ENCODE data around the gene RAPGEFL1. TPM values are rescaled to one million over a fixed set of nuclear protein-coding genes. Genes with fewer than 3 reads are reported as not detected.
"Not testable (repeated sequence)": the region's sequence is repeated elsewhere in the genome, so short reads cannot be mapped to it uniquely, and the experiment has no call there.

The RAPGEFL1 gene, protein sequence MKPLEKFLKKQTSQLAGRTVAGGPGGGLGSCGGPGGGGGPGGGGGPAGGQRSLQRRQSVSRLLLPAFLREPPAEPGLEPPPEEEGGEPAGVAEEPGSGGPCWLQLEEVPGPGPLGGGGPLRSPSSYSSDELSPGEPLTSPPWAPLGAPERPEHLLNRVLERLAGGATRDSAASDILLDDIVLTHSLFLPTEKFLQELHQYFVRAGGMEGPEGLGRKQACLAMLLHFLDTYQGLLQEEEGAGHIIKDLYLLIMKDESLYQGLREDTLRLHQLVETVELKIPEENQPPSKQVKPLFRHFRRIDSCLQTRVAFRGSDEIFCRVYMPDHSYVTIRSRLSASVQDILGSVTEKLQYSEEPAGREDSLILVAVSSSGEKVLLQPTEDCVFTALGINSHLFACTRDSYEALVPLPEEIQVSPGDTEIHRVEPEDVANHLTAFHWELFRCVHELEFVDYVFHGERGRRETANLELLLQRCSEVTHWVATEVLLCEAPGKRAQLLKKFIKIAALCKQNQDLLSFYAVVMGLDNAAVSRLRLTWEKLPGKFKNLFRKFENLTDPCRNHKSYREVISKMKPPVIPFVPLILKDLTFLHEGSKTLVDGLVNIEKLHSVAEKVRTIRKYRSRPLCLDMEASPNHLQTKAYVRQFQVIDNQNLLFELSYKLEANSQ
- 11.8 and 13.0 TPM in 2 replicates for total RNA-seq

DNA sequence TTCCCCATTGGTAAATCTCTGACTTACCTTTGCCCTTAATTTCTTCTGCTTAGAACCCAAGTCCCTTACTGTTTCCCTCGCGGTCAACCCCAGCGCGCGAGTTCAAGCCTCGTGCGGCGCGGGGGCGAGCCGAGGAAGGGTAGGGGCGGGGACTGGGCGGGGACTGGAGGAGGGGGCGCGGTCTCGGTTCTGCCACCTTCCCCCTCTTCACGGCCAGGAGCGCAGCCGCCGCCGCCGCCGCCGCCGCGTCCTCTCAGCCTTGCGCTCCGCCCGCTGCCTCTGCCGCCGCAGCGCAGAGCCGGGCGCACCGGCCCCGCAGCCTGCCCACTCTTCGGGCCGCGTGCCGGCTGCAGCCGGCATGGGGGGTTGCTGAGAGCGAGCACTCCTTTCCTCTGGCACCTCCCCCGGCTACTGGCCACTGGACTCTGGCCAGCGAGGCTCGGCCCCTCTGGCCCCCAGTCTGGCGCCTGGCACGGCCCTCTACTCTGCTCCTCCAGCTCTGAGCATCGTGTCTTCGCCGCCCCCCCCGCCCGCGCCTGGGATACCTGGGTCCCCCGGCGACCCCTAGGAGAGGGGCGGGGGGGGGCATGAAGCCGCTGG, at the start of gene RAPGEFL1:
TSS of gene RAPGEFL1 (plus strand) at position 196 of the 600 bp plus-strand sequence. CDS start at position 588, 392 bp downstream.
- intact Hi-C loops (cut with micrococcal nuclease) = loop anchor here (1.0 to 2.0 kb wide), 4 partner anchors 9 to 65 kb away; partner anchors contain the start of gene WIPF2
- Mint-ChIP-seq H3K27me3 (ENCODE audit: insufficient read depth) (no peaks in the 10 kb centered on the region), H3K27ac (peak within 1 kb of the TSS; percentile 70)

DNA sequence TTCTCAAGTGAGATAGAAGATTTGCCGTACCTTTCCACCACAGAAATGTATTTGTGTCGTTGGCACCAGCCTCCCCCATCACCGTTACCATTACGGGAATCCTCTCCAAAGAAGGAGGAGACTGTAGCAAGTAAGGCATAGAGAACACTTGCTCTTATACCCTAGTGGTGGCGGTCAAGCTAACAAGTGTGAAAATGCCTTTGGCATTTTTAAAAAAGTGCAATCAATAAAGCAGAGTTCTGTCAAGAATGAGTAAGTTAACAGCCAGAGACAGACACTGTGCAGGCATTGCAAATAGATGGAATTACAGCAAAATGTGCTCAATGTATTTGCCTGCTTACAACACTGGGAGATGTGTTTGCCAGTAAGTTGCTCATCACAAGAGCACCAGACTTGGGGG, 47.8 kb upstream of the RAPGEFL1 start:
- DNase-seq (ENCODE audit: low spot score) = no peak
- H3K27ac Mint-ChIP-seq = no peak overlapping the region
- H3K4me3 Mint-ChIP-seq = no peak overlapping the region
- intact Hi-C loops (cut with micrococcal nuclease) = no loop called here
- H3K4me1 Mint-ChIP-seq (ENCODE audit: low read depth) = peaks cover 33% of the 10 kb centered on the region
- peaks cover 68% of the 10 kb centered on the region for H3K36me3 Mint-ChIP-seq (ENCODE audit: low read depth)
- no peaks in the 10 kb centered on the region for H3K27me3 Mint-ChIP-seq (ENCODE audit: insufficient read depth)
- no peaks in the 10 kb centered on the region for H3K9me3 Mint-ChIP-seq

More for the DNA sequence above, at the start of gene RAPGEFL1:
- peak; percentile 69 for DNase-seq (ENCODE audit: low spot score)
- Mint-ChIP-seq H3K9me3 (no peaks in the 10 kb centered on the region), H3K4me1 (ENCODE audit: low read depth) (peaks cover 8% of the 10 kb centered on the region), H3K36me3 (ENCODE audit: low read depth) (peaks cover 27% of the 10 kb centered on the region), H3K4me3 (peak within 1 kb of the TSS; percentile 51)

DNA sequence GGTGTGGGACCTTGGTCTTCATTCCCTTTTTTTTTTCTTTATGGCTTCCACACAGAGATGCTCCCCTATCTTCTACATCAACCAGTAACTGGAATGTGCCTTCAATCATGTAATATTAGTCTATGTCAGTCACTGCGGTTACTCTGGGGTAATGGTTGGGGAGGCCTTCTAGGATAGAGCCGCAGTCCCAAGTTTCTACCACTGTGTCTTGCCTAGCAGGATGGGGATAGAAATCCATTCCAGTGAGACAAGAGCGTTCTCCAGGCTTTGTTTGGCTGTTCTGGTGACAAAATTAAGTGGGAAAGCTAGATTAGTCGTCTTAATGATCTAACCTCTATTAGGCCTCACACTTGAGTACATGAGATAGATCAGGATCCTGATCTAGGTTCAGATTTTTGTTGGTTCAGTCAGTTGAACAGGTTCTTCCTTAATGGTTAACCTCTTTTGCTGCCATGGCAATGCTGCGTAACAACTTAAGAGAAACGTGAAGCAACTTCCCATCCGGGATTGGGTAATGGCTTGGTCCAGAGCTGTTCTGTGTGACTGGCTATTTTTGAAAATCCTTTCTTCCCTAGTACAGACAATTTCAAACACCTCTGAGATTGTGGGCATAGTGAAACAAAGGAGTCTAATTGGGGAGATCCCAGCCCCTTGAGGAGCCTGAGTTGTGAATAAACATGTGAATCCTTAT, 46.8 kb upstream of the RAPGEFL1 start:
- Mint-ChIP-seq H3K27ac (no peak overlapping the region), H3K4me3 (no peak overlapping the region)

DNA sequence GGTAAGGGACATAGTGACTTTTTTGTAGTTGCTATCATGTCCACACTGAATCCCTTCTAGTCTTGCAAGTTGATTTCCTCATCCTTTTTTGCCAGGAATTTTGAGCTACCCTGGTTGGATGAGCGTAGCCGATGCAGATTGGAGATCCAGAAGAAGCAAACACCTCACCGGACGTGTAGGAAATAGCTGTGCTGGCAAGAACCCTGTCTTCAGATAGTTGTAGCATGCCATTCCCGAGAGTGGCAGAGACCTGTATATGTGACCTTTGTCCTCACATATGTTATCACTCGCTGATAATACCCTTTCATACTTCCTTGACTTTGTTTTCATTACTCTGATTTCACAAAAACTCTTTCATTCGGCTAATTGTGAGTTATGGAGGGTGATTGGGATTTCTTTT, 43.1 kb upstream of the RAPGEFL1 start:
- DNase-seq (ENCODE audit: low spot score) = no peak
- Mint-ChIP-seq H3K27ac (no peak overlapping the region), H3K36me3 (ENCODE audit: low read depth) (peaks cover 67% of the 10 kb centered on the region), H3K9me3 (no peaks in the 10 kb centered on the region), H3K27me3 (ENCODE audit: insufficient read depth) (no peaks in the 10 kb centered on the region), H3K4me3 (no peak overlapping the region), H3K4me1 (ENCODE audit: low read depth) (peaks cover 29% of the 10 kb centered on the region)
- intact Hi-C loops (cut with micrococcal nuclease) = no loop called here

More for the DNA sequence above, 46.8 kb upstream of the RAPGEFL1 start:
- DNase-seq (ENCODE audit: low spot score) = no peak
- H3K4me1 Mint-ChIP-seq (ENCODE audit: low read depth) = peaks cover 27% of the 10 kb centered on the region
- no peaks in the 10 kb centered on the region for H3K27me3 Mint-ChIP-seq (ENCODE audit: insufficient read depth)
- no peaks in the 10 kb centered on the region for H3K9me3 Mint-ChIP-seq
- H3K36me3 Mint-ChIP-seq (ENCODE audit: low read depth) = peaks cover 74% of the 10 kb centered on the region
- intact Hi-C loops (cut with micrococcal nuclease) = no loop called here

DNA sequence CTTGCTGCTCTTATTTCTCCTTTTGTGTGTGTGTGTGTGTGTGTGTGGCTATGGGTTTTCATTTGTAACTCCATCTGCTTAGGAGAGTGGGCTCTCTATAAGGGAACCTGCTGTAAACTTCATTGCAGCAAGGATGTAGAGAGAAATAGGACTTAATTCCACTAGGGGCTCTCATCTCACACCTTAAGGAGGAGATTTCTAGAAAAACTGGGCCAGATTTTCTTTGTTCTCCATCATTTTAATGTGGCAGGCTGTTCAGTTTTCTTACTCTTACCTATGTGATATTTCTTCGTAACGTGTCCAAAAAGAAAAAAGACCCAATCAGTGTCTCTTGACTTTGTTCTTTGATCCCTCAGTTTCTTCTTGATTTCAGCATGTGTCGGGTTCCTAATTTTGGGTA, 41.5 kb upstream of the RAPGEFL1 start:
- peaks cover 53% of the 10 kb centered on the region for H3K36me3 Mint-ChIP-seq (ENCODE audit: low read depth)
- no peak for DNase-seq (ENCODE audit: low spot score)
- no peaks in the 10 kb centered on the region for H3K9me3 Mint-ChIP-seq
- intact Hi-C loops (cut with micrococcal nuclease) = no loop called here
- H3K27me3 Mint-ChIP-seq (ENCODE audit: insufficient read depth) = peaks cover 2% of the 10 kb centered on the region
- H3K4me1 Mint-ChIP-seq (ENCODE audit: low read depth) = peaks cover 29% of the 10 kb centered on the region
- no peak overlapping the region for H3K4me3 Mint-ChIP-seq
- peak overlapping the region; percentile 40 for H3K27ac Mint-ChIP-seq

DNA sequence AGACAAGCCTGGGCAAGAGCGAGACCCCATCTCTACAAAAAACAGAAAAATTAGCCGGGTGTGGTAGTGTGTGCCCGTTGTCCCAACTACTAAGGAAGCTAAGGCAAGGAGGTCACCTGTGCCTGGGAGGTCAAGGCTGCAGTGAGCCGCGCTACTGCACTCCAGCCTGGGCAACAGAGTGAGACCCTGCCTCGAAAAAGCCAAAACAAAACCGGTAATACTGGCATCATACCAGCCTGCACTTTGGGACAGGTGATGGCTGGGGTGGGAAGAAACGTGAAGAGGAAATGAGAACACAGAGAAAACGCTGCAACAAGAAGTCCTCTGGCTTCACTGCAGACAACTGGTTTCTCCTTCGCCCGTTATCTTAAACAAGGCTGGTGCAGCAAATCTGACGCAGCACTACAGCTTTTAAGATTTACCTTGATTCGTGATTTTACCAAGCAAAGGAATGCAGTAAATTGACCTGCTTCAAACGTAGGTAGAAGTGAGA, 37.7 kb upstream of the RAPGEFL1 start:
- Mint-ChIP-seq H3K4me3 (peak overlapping the region; percentile 98), H3K4me1 (ENCODE audit: low read depth) (peaks cover 34% of the 10 kb centered on the region), H3K27me3 (ENCODE audit: insufficient read depth) (peaks cover 2% of the 10 kb centered on the region), H3K36me3 (ENCODE audit: low read depth) (peaks cover 30% of the 10 kb centered on the region), H3K27ac (peak overlapping the region; percentile 98), H3K9me3 (no peaks in the 10 kb centered on the region)
- intact Hi-C loops (cut with micrococcal nuclease) = loop anchor here (1.0 to 2.0 kb wide), 6 partner anchors 14 to 213 kb away; partner anchors contain the start of genes LRRC3C, ORMDL3 and WIPF2
- no peak for DNase-seq (ENCODE audit: low spot score)

DNA sequence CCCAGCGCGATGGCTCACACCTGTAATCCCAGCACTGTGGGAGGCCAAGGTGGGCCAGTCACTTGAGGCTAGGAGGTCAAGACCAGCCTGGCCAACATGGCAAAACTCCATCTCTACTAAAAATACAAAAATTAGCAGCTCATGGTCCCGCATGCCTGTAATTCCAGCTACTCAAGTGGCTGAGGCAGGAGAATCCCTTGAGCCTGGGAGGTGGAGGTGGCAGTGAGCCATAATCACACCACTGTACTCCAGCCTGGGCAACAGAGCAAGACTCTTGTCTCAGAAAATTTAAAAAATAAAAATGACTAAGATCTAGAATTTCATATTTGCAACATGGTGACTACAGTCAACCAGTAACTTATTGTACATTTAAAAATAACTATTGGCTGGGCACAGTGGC, 34.1 kb upstream of the RAPGEFL1 start:
- H3K4me1 Mint-ChIP-seq (ENCODE audit: low read depth) = peaks cover 38% of the 10 kb centered on the region
- not testable (repeated sequence) for H3K4me3 Mint-ChIP-seq

DNA sequence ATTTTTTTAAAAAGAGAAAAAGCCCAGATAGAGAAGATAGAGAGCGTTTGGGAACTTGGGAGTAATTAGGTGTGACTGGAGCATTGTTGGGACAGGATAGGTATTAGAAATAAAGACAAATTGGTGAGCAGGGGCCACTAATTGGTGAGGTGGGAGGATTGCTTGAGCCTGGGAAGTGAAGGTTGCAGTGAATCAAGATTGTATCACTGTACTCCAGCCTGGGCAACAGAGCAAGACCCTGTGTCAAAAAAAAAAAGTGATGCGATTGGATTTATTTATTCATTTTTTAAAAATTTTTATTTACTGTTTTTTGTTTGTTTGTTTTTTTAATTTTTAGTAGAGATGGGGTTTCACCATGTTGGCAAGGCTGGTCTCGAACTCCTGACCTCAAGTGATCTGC, 31.8 kb upstream of the RAPGEFL1 start:
- Mint-ChIP-seq H3K36me3 (ENCODE audit: low read depth) (peaks cover 42% of the 10 kb centered on the region), H3K4me3 (no peak overlapping the region), H3K4me1 (ENCODE audit: low read depth) (peaks cover 43% of the 10 kb centered on the region), H3K9me3 (no peaks in the 10 kb centered on the region), H3K27ac (no peak overlapping the region), H3K27me3 (ENCODE audit: insufficient read depth) (peaks cover 2% of the 10 kb centered on the region)
- no peak for DNase-seq (ENCODE audit: low spot score)
- intact Hi-C loops (cut with micrococcal nuclease) = no loop called here

More for the DNA sequence above, 34.1 kb upstream of the RAPGEFL1 start:
- DNase-seq (ENCODE audit: low spot score); H3K27me3 Mint-ChIP-seq (ENCODE audit: insufficient read depth); H3K27ac Mint-ChIP-seq; intact Hi-C loops (cut with micrococcal nuclease); H3K9me3 Mint-ChIP-seq: not testable (repeated sequence)
- H3K36me3 Mint-ChIP-seq (ENCODE audit: low read depth) = peaks cover 27% of the 10 kb centered on the region

DNA sequence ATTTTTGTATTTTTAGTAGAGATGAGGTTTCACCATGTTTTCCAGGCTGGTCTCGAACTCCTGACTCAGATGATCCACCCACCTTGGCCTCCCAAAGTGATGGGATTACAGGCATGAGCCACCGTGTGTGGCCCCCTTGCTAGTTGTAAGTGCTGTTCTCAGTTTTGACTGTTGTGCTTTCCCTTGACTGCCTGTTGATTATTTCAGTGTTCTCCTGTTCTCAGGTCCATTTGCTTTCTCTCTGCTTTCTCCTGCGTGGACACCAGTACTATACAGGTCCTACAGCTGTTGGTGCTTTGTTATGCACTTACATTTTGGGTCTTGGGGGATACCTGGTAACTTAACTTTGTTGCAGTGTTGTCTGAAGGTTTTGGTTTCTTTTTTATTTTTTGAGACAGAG, 28.7 kb upstream of the RAPGEFL1 start:
- Mint-ChIP-seq H3K4me1 (ENCODE audit: low read depth) (peaks cover 39% of the 10 kb centered on the region), H3K9me3 (peaks cover 3% of the 10 kb centered on the region), H3K36me3 (ENCODE audit: low read depth) (peaks cover 42% of the 10 kb centered on the region), H3K27ac (peak overlapping the region; percentile 76), H3K27me3 (ENCODE audit: insufficient read depth) (no peaks in the 10 kb centered on the region), H3K4me3 (no peak overlapping the region)
- intact Hi-C loops (cut with micrococcal nuclease) = no loop called here
- no peak for DNase-seq (ENCODE audit: low spot score)

DNA sequence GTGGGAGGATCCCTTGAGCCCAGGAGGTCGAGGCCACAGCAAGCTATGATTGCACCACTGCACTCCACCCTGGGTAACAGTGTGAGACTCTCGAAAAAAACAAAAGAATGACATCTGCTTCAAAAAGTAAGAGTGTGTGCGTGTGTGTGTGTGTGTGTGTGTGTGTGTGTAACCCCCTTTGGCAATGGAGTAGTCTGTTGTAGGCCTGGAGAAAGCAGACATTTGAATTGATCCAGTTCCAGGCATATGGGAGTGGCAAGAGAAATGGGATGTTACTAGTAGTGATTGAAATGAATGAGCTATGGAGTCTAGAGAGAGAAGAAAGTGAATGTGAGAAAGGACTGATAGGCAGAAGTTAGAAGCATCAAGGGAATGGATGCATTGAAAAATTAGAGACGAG, 27.0 kb upstream of the RAPGEFL1 start:
- peak overlapping the region; percentile 45 for H3K27ac Mint-ChIP-seq
- intact Hi-C loops (cut with micrococcal nuclease) = no loop called here
- no peak for DNase-seq (ENCODE audit: low spot score)
- H3K9me3 Mint-ChIP-seq = peaks cover 3% of the 10 kb centered on the region
- H3K27me3 Mint-ChIP-seq (ENCODE audit: insufficient read depth) = no peaks in the 10 kb centered on the region
- H3K36me3 Mint-ChIP-seq (ENCODE audit: low read depth) = peaks cover 48% of the 10 kb centered on the region
- H3K4me1 Mint-ChIP-seq (ENCODE audit: low read depth) = peaks cover 52% of the 10 kb centered on the region
- H3K4me3 Mint-ChIP-seq = no peak overlapping the region

DNA sequence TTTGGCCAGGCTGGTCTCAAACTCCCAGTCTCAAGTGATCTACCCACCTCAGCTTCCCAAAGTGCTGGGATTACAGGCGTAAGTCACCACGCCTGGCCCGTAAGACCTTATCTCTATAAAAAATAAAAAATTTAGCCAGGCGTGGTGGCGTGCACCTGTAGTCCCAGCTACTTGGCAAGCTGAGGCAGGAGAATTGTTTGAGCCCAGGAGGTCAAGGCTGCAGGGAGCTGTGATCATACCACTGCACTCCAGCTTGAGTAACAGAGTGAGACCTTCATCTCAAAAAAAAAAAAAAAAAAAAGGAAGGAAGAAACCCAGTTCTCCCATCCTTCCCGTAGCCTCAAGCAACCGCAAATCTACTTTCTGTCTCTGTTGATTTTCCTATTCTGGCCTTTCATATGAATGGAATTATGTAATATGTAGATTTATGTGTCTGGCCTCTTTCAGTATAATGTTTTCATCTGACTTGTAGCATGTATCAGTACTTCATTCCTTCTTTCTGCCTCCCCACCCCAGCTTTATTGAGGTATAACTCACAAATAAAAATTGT, 25.8 kb upstream of the RAPGEFL1 start:
- DNase-seq (ENCODE audit: low spot score) = no peak
- H3K4me3 Mint-ChIP-seq = no peak overlapping the region
- H3K4me1 Mint-ChIP-seq (ENCODE audit: low read depth) = peaks cover 54% of the 10 kb centered on the region
- H3K27ac Mint-ChIP-seq = peak overlapping the region; percentile 78
- intact Hi-C loops (cut with micrococcal nuclease) = no loop called here
- peaks cover 3% of the 10 kb centered on the region for H3K9me3 Mint-ChIP-seq
- no peaks in the 10 kb centered on the region for H3K27me3 Mint-ChIP-seq (ENCODE audit: insufficient read depth)
- peaks cover 48% of the 10 kb centered on the region for H3K36me3 Mint-ChIP-seq (ENCODE audit: low read depth)

DNA sequence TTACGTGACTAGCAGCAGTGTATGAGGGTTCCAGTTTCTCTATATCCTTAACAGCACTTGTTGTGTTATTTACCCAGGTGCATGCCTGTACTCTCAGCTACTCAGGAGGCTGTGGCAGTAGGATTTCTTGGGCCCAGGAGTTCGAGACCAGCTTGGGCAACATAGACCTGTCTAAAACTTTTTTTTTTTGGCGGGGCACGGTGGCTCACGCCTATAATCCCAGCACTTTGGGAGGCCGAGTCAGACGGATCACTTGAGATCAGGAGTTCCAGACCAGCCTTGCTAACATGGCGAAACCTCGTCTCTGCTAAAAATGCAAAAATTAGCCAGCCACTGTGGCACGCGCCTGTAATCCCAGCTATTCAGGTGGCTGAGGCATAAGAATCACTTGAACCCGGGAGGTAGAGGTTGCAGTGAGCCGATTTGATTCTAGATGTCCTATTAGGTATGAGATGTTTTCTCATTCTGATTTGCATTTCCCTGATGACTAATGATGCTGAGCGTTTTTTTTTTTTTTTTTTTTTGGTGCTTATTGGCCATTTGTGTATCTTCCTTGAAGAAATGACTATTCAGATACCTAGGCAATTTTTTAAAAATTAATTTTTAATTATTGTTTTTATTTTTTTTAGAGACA, 23.6 kb upstream of the RAPGEFL1 start:
- H3K27ac Mint-ChIP-seq = peak overlapping the region; percentile 98
- no peaks in the 10 kb centered on the region for H3K27me3 Mint-ChIP-seq (ENCODE audit: insufficient read depth)
- H3K36me3 Mint-ChIP-seq (ENCODE audit: low read depth) = peaks cover 41% of the 10 kb centered on the region
- peaks cover 51% of the 10 kb centered on the region for H3K4me1 Mint-ChIP-seq (ENCODE audit: low read depth)
- DNase-seq (ENCODE audit: low spot score) = no peak
- H3K4me3 Mint-ChIP-seq = no peak overlapping the region
- peaks cover 3% of the 10 kb centered on the region for H3K9me3 Mint-ChIP-seq
- intact Hi-C loops (cut with micrococcal nuclease) = loop anchor here (1.0 kb wide), 5 partner anchors 13 to 692 kb away; partner anchors contain the start of genes CASC3 and CDK12

All from activated T-helper 1 cell treated with anti-CD3 and anti-CD28 coated beads, Interleukin-12 subunit alpha, Interleukin-12 subunit beta, Interleukin-2, Interleukin-4 antibody, amounts not matched to agents 30 ng/mL and 10 ng/mL and 1 ng/mL, durations not matched to agents 14 hours and 24 hours and 36 hours (primary cell).